HCT116 (cell line): ENCODE results near the gene TMOD3. TPM values are rescaled to one million over a fixed set of nuclear protein-coding genes. Genes with fewer than 3 reads are reported as not detected.

Source experiments
- ATAC-seq: fragments of 200-7000 bp; cut with Tn5 transposase; 2 replicates; pipeline ENCODE4 v1.9.1; 2020; ENCODE audit warnings: mild to moderate bottlenecking, moderate library complexity
- BruUV-seq: library from RNA; stranded (reverse); fragments of 400-500 nt; replicated peaks from 2 replicates; lab custom pipeline; 2021; lab: Mats Ljungman, UMichigan
- CTCF ChIA-PET: fragments of 300-600 bp; sonication (Branson Sonifier 250); formaldehyde crosslinking; loops from one replicate; lab custom pipeline; 2021; ENCODE audit warnings: antibody characterized with exemption; lab: Charles Lee
- POLR2A ChIA-PET: fragments of 300-600, 350-600 bp; sonication (Branson Sonifier 250); formaldehyde crosslinking; loops from one replicate; lab custom pipeline; 2021; ENCODE audit warnings: antibody characterized with exemption; lab: Charles Lee
- RAD21 ChIA-PET, 2 experiments: fragments of 300-600 bp; sonication (Branson Sonifier 250); formaldehyde crosslinking; loops; one replicate each; lab custom pipeline; 2023; ENCODE audit warnings: low total read pairs in 2 of 2; ENCODE audit not compliant: uncharacterized antibody in 2 of 2, unreplicated experiment in 2 of 2, low non-redundant PET in 1 of 2; lab: Charles Lee
- DNase-seq: peaks from one replicate; pipeline ENCODE4 v3.0.0-alpha.2; 2010; ENCODE audit warnings: low read depth, low spot score
- H2AFZ ChIP-seq: fragments of 200-600 bp; shearing (Covaris generic), sonication (generic); 2 replicates; pipeline ENCODE4 v1.6.1; 2017; ENCODE audit warnings: low read depth, mixed run types, mixed read lengths, antibody characterized with exemption, low read length; ENCODE audit not compliant: poor library complexity, severe bottlenecking
- H3K27ac ChIP-seq: 2 replicates; pipeline ENCODE4 v1.5.1; 2012; ENCODE audit warnings: low read depth, low read length
- H3K27me3 ChIP-seq: fragments of 200-600 bp; sonication (generic); 2 replicates; pipeline ENCODE4 v1.6.1; 2016; ENCODE audit warnings: mixed run types, low read length, mixed read lengths; ENCODE audit not compliant: insufficient read depth
- H3K36me3 ChIP-seq, 2 experiments: fragments of 200-500 bp in 1 of 2; fragments of 200-600 bp in 1 of 2; sonication (Bioruptor generic) in 1 of 2; sonication (generic) in 1 of 2; 2 replicates each; pipeline versions ENCODE4 v1.5.1 to v1.6.1; 2014 to 2016; ENCODE audit warnings: low read length in 2 of 2, inconsistent platforms in 1 of 2, mixed read lengths in 1 of 2, mixed run types in 1 of 2; ENCODE audit not compliant: insufficient read depth in 2 of 2, control insufficient read depth in 1 of 2
- H3K4me1 ChIP-seq, 2 experiments: fragments of 200-600 bp in 1 of 2; sonication (generic) in 1 of 2; 2 replicates each; pipeline versions ENCODE4 v1.5.1 to v1.6.1; 2012 to 2017; ENCODE audit warnings: low read length in 2 of 2, inconsistent platforms in 1 of 2, mild to moderate bottlenecking in 1 of 2, mixed read lengths in 1 of 2, mixed run types in 1 of 2, moderate library complexity in 1 of 2; ENCODE audit not compliant: insufficient read depth in 2 of 2, control insufficient read depth in 1 of 2
- H3K4me2 ChIP-seq: fragments of 200-600 bp; sonication (generic); 2 replicates; pipeline ENCODE4 v1.6.1; 2017; ENCODE audit warnings: mixed run types, low read length, mixed read lengths
- H3K4me3 ChIP-seq, 2 experiments: fragments of 200-600 bp in 1 of 2; sonication (generic) in 1 of 2; replicated peaks in 1 of 2; 2 replicates each; pipeline ENCODE4 v1.5.1; 2011 to 2016; ENCODE audit warnings: low read length in 2 of 2, control low read depth in 1 of 2, low read depth in 1 of 2, mild to moderate bottlenecking in 1 of 2, mixed read lengths in 1 of 2, mixed run types in 1 of 2
- H3K79me2 ChIP-seq: fragments of 200-600 bp; sonication (generic); 2 replicates; pipeline ENCODE4 v1.6.1; 2017; ENCODE audit warnings: mild to moderate bottlenecking, mixed run types, low read length, moderate library complexity, mixed read lengths; ENCODE audit not compliant: insufficient read depth
- H3K9ac ChIP-seq: fragments of 200-600 bp; sonication (generic); 2 replicates; pipeline ENCODE4 v1.6.1; 2016; ENCODE audit warnings: low read length, mixed read lengths
- H3K9me2 ChIP-seq: fragments of 200-600 bp; sonication (generic), shearing (Covaris generic); 2 replicates; pipeline ENCODE4 v1.6.1; 2017; ENCODE audit warnings: mixed run types, mild to moderate bottlenecking, moderate library complexity; ENCODE audit not compliant: insufficient read depth
- H3K9me3 ChIP-seq, 2 experiments: fragments of 200-500 bp in 1 of 2; fragments of 200-600 bp in 1 of 2; sonication (Bioruptor generic) in 1 of 2; sonication (generic) in 1 of 2; 2 replicates each; pipeline ENCODE4 v1.6.1; 2014 to 2017; ENCODE audit warnings: low read length in 2 of 2, mixed read lengths in 2 of 2, inconsistent platforms in 1 of 2, low read depth in 1 of 2, mild to moderate bottlenecking in 1 of 2, mixed run types in 1 of 2, moderate library complexity in 1 of 2; ENCODE audit not compliant: control insufficient read depth in 1 of 2, insufficient read depth in 1 of 2
- H4K20me1 ChIP-seq: fragments of 200-600 bp; sonication (generic), shearing (Covaris generic); 2 replicates; pipeline ENCODE4 v1.6.1; 2017; ENCODE audit warnings: mixed run types, mild to moderate bottlenecking, moderate library complexity; ENCODE audit not compliant: insufficient read depth
- CEBPB ChIP-seq: IDR thresholded peaks from 2 replicates; pipeline ENCODE4 v1.6.1; 2012; ENCODE audit warnings: low read depth
- CTCF ChIP-seq, 3 experiments: fragments of 200-600 bp in 1 of 3; sonication (generic) in 1 of 3; IDR thresholded peaks in 2 of 3; conservative IDR thresholded peaks in 1 of 3; 2 replicates each; pipeline ENCODE4 v1.5.1; 2012 to 2017; ENCODE audit warnings: low read depth in 2 of 3, low read length in 2 of 3, antibody characterized with exemption in 1 of 3, borderline replicate concordance in 1 of 3, control low read depth in 1 of 3, mild to moderate bottlenecking in 1 of 3, mixed read lengths in 1 of 3, mixed run types in 1 of 3, moderate library complexity in 1 of 3; ENCODE audit not compliant: insufficient read depth in 1 of 3
- ELF1 ChIP-seq: IDR thresholded peaks from 2 replicates; pipeline ENCODE4 v1.6.1; 2012; ENCODE audit warnings: low read depth, borderline replicate concordance
- EZH2phosphoT487 ChIP-seq: fragments of 200-600 bp; IDR thresholded peaks from 2 replicates; pipeline ENCODE4 v1.6.1; 2018; ENCODE audit warnings: antibody characterized with exemption, borderline replicate concordance
- RAD21 ChIP-seq: IDR thresholded peaks from 2 replicates; pipeline ENCODE4 v1.6.1; 2012; ENCODE audit warnings: low read depth, mild to moderate bottlenecking
- REST ChIP-seq: IDR thresholded peaks from 2 replicates; pipeline ENCODE4 v1.6.1; 2012; ENCODE audit warnings: low read depth
- SRF ChIP-seq: IDR thresholded peaks from 2 replicates; pipeline ENCODE4 v1.6.1; 2012; ENCODE audit warnings: low read depth
- TCF7L2 ChIP-seq: IDR thresholded peaks from 2 replicates; pipeline ENCODE4 v1.7.0; 2011; ENCODE audit warnings: borderline replicate concordance, inconsistent platforms; ENCODE audit not compliant: insufficient read depth, insufficient read length; ENCODE audit errors: extremely low read depth
- ZNF274 ChIP-seq: fragments of 200-500 bp; sonication (Bioruptor generic); IDR thresholded peaks from 2 replicates; pipeline ENCODE4 v1.6.1; 2014; ENCODE audit warnings: mild to moderate bottlenecking, low read depth, low read length, inconsistent platforms
- intact Hi-C: fragments of 100-400 bp; cut with micrococcal nuclease; formaldehyde crosslinking; loops from 2 replicates; pipeline ENCODE4 v1.10.0; 2022
- total RNA-seq: library from RNA; stranded (reverse); gene quantifications from one replicate; pipeline ENCODE4 v1.2.1, GENCODE V29; 2021; ENCODE audit not compliant: unreplicated experiment
- TF ChIP-seq, protein P1 (sequence below): IDR thresholded peaks from 2 replicates; pipeline ENCODE4 v1.6.1; 2012
- TF ChIP-seq, protein P2 (sequence below): IDR thresholded peaks from 2 replicates; pipeline ENCODE4 v1.6.1; 2012

TMOD3 gene
- total RNA-seq, 1 experiment from 2014 or later: 78.8 TPM

DNA sequence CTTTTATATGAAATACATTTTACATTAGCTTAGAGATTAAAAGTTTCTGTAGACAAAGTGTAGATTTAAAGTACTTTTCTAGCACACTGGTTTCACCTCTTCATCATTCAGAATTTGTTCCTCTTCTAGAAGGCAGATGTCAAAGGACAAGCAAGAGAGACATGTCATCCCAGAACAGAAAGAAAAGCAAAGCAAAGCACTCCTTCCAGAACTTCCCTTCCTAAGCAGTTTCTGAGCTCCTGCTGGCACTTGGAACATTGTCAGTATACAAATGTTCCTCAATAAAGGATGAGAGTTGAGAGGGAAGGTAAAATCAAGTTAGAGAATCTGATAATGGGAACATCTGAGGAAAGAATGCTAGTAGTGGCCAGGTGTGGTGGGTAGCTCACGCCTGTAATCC is 26.2 kb downstream of the TMOD3 start:
- TF ChIP-seq TCF7L2 (no peak), ELF1 (no peak), EZH2phosphoT487 (no peak), RAD21 (no peak), ZNF274 (no peak), SRF (no peak)
- TF ChIP-seq, protein P1, sequence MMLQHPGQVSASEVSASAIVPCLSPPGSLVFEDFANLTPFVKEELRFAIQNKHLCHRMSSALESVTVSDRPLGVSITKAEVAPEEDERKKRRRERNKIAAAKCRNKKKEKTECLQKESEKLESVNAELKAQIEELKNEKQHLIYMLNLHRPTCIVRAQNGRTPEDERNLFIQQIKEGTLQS: no peak
- H4K20me1 ChIP-seq: peaks cover 5% of the 10 kb centered on the region; the same call in 1 of the 2 replicates
- ChIA-PET CTCF (no interaction called here), POLR2A (no interaction called here), RAD21 (no interaction called here)
- no peak for ATAC-seq
- DNase-seq: no peak
- H3K79me2 ChIP-seq: peaks cover 99% of the 10 kb centered on the region
- no peaks in the 10 kb centered on the region for H3K9me3 ChIP-seq
- no peak overlapping the region for H3K4me3 ChIP-seq
- no peaks in the 10 kb centered on the region for H3K27me3 ChIP-seq
- peaks cover 43 to 45% of the 10 kb centered on the region in 2 experiments for H3K4me1 ChIP-seq
- H3K36me3 ChIP-seq: no peaks in the 10 kb centered on the region
- H3K27ac ChIP-seq: no peak overlapping the region
- H3K9me2 ChIP-seq: no peaks in the 10 kb centered on the region
- no peak overlapping the region for H3K9ac ChIP-seq
- intact Hi-C loops: no loop called here
- H2AFZ ChIP-seq: no peak overlapping the region
- no TSS peak for BruUV-seq
- H3K4me2 ChIP-seq: no peak overlapping the region

DNA sequence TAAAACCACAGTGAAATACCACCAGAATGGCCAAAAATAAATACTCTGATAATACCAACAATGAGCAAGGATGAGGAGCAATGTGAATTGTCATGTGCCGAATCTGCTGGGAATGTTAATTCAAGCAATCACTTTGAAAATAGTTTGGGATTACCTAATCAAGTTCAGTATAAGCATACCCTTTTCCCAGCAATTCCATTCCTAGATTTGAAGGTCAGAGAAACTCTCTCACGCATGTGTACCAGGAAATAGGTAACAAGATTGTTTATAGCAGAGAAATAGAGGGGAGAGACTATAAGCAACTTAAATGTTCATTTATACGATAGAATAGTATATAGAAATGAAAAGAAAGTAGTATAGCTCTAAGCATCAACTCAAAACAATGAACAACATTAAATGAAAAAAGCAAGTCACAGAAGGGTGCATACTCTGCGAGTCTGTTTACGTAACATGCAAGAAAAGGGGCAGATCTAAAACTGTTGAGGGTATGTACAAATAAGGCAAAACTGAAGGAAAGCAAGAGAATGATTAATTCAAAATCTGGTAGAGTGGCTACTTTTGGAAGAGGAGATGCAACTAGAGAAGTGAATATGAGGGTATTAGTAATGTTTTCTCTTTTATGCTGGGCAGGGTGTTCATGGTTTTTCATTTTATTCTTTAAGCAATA is 27.4 kb downstream of the TMOD3 start:
- no TSS peak for BruUV-seq
- peaks cover 51% of the 10 kb centered on the region in 2 experiments for H3K4me1 ChIP-seq
- H3K9ac ChIP-seq: no peak overlapping the region
- TF ChIP-seq, protein P2, sequence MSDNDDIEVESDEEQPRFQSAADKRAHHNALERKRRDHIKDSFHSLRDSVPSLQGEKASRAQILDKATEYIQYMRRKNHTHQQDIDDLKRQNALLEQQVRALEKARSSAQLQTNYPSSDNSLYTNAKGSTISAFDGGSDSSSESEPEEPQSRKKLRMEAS: no peak
- TF ChIP-seq REST: no peak
- no peak for TF ChIP-seq CEBPB
- TF ChIP-seq CTCF (IDR thresholded peaks at IDR 0.05 in 2 of 3, conservative IDR thresholded peaks at IDR 0.05 in 1 of 3; ENCODE audit: borderline replicate concordance in 1 of 3, insufficient read depth in 1 of 3, low read depth in 2 of 3, low read length in 2 of 3): no peak
- no peak for TF ChIP-seq SRF

More for the DNA sequence above, 27.4 kb downstream of the TMOD3 start:
- Histone ChIP-seq H4K20me1 (peaks cover 5% of the 10 kb centered on the region; the same call in 1 of the 2 replicates), H3K4me2 (no peak overlapping the region), H3K79me2 (peaks cover 98% of the 10 kb centered on the region), H3K27me3 (no peaks in the 10 kb centered on the region), H3K9me2 (no peaks in the 10 kb centered on the region), H3K36me3 (no peaks in the 10 kb centered on the region), H3K9me3 (no peaks in the 10 kb centered on the region), H3K27ac (no peak overlapping the region), H3K4me3 (no peak overlapping the region), H2AFZ (no peak overlapping the region)
- RAD21 ChIA-PET: no interaction called here
- intact Hi-C loops: no loop called here
- DNase-seq (no peak), ATAC-seq (no peak)
- CTCF ChIA-PET: no interaction called here
- POLR2A ChIA-PET: no interaction called here
